ENCODE measurements around the gene FRMPD4.

FRMPD4 gene

DNA sequence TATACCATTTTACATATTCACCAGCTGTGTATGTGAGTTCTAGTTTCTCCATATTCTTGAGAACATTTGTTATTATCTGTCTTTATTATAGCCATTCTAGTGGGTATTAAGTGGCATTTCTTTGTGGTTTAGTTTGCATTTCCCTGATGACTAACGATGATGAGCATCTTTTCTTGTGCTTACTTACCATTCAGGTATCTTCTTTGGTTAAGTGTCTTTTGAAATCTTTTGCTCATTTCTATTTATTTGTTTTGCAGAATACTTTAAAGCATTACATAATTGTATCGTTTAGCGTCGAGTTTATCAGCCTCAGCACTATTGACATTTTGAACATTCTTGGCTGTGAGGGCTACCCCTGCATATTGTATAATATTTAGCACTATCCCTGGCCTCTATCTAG lies 85.4 kb downstream of the FRMPD4 start:
- no peak for DNase-seq

DNA sequence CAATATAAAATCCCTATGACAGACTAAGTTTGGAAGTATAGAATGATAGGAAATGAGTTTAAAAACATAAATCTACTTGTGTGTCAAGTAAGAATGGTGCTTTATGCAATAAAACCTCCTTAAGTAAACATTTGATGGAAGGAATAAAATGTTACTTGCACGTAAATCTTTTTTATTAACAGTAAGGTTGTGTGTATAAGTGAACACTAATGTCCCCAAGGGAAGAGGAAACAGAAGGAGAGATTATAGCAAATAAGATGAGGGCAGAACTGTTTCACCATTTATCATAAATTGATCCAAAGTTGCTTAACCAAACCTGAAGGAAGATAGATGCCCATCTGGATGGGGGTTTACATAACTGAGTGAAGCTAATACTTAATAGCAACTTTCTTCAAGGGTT lies 86.8 kb downstream of the FRMPD4 start:
- DNase-seq: no peak

DNA sequence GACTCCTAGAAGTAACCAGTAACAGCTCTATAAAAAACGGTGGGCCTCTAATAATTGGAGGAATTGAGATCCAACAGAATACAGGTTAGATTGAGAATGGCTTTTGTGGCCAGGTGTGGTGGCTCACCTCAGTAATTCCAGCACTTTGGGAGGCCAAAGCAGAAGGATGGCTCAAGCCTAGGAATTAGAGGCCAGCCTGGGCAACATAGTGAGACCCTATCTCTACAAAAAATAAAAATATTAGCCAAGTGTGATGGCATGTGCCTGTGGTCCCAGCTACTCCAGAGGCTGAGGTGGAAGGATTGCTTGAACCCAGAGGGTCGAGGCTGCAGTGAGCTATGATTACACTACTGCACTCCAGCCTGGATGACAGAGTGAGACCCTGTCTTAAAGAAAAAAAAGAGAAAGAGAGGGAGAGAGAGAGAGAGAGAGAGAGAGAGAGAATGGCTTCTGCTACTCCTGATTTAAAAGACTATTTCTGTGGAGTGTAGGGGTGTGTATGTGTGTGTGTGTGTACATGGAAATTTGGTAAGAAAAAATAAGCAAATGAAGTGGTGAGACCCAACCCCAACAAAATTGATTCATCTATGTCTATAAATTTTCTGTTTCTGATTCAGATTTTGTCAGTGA lies 89.3 kb downstream of the FRMPD4 start:
- no peak for DNase-seq

GRCh38 chrX:12228862-12229261 lies 90.6 kb downstream of the FRMPD4 start:
- no peak for DNase-seq

DNA sequence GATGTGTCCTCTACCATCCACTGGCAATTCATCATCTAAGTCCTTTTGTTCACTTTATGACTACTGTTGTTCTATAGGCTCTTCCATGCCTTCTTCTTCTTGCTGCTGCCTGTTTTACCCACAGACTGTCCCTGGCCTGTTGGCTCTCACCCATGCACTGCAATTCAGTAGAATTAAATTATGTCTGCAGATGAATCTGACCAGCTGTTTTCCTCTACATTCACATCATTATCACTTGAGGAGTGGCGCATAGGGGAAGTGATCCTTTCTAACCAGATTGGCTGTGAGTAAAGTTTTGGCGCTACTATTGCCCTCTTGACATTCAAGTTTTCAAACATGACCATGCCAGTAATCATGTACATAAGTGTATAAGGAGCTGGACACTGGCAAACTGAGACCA lies 91.7 kb downstream of the FRMPD4 start:
- DNase-seq: no peak

GRCh38 chrX:12234534-12235329 lies 96.5 kb downstream of the FRMPD4 start:
- no peak for DNase-seq

GRCh38 chrX:12236156-12236555 lies 97.9 kb downstream of the FRMPD4 start:
- no peak for DNase-seq

- DNase-seq: no peak
These were observed 98.9 kb downstream of the FRMPD4 start for GRCh38 chrX:12237131-12237530.

- no peak for DNase-seq
These were observed 99.5 kb downstream of the FRMPD4 start for GRCh38 chrX:12237771-12238170.

DNA sequence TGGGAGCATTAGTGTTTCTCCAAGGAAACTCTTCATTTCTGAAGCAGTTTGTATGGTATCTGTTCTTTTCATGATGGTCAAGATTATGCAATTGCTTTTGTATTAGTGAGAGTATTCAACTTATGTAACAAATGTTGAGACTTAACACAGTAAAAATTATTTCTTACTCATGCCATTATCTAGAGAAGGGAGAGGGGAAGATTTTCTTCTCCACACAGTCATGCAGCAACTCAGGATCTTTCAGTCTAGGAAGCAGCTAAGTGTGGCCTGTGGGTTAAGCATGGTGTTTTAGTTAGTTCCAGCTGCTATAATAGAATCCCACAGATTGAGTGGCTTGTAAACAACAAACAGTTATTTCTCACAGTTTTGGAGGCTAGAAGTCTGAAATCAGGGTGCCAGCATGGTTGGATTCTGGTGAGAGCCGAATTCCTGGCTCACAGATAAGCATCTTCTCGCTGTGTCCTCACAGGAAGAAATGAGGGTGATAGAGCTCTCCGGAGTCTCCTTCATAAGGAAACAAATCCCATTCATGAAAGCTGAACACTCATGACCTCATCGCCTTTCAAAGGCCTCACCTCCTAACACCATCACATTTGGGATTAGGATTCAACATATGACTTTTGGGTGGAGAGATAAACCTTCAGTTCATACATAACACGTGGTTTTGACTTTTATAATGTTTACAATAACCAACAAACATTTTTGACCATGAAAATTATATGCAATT lies 101.2 kb downstream of the FRMPD4 start:
- no peak for DNase-seq

GRCh38 chrX:12240491-12240890 lies 102.2 kb downstream of the FRMPD4 start:
- DNase-seq: no peak

DNA sequence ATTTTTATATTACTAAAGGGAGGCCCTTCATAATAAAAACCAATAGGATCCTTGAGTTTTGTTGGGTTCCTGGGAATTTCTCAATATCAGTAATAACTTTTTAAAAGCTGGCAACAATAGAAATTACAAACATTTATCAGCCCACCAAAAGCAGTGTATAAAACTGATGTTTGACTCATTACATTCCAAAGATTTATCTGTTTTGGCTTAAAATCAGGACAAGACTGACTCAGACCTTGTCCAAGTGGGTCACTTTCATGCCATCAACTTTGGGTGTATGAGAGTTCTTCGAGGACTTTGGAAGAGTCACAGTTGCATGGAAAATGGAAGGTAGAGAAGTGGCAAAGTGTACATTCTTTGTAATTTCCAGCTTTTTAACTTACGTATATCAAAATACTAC lies 102.8 kb downstream of the FRMPD4 start:
- no peak for DNase-seq

- no peak for DNase-seq
These were observed 107.7 kb downstream of the FRMPD4 start for GRCh38 chrX:12245650-12246645.

DNA sequence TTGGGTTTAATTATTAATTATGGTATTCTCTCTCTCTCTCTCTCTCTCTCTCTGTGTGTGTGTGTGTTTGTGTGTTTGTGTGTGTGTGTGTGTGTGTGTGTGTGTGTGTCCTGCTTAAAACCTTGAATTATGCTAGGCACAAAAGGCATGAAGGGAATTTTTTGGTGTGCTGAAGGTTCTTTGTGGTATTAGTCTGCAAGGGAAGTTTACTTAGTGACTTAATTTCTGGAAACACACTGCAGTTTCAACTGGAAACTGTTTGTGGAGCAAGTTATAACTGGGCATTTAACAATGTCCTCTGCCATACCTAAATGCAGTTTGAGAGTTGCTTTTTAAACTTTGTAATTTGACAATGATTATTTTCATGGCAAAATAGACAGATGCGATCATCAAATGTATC lies 111.7 kb downstream of the FRMPD4 start:
- DNase-seq: no peak

DNA sequence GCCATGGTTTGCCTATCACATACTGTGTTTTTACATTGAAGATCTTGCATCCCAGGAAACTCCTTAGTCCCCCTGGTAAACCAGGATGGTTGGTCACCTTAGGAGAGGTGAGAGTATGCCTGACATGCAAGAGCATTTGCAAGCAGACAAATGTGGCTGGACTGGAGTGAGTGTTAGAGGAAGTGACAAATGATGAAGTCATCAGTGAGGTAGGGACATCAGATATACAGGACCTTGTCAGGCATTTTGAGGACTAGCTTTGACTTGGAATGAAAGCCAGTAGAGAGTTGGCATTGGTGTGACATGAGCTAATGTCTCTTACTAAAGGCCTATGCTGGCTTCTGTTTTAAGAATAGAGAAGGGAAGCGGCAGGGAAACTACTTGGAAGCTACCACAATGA lies 124.9 kb downstream of the FRMPD4 start:
- DNase-seq: no peak

DNA sequence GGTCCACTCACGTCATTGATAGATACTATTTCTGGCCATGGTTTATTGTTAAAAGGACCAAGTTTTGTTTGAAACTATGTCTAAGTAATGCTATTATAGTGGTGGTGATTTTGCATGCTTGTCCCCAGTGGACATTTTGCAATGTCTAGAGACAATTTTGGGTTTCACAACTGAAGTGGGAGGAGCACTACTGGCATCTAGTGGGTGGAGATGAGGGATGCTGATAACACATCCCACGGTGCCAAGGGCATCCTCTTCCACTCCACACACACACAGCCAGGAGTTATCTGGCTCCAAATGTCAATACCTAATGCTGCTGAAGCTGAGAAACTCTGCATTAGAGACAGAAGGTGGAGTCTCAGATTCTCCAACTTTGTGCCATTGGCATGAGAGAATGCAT lies 131.2 kb downstream of the FRMPD4 start:
- no peak for DNase-seq

- no peak for DNase-seq
These were observed 139.9 kb downstream of the FRMPD4 start for GRCh38 chrX:12278151-12278550.

- no peak for DNase-seq
These were observed 144.7 kb downstream of the FRMPD4 start for GRCh38 chrX:12282991-12283390.

DNA sequence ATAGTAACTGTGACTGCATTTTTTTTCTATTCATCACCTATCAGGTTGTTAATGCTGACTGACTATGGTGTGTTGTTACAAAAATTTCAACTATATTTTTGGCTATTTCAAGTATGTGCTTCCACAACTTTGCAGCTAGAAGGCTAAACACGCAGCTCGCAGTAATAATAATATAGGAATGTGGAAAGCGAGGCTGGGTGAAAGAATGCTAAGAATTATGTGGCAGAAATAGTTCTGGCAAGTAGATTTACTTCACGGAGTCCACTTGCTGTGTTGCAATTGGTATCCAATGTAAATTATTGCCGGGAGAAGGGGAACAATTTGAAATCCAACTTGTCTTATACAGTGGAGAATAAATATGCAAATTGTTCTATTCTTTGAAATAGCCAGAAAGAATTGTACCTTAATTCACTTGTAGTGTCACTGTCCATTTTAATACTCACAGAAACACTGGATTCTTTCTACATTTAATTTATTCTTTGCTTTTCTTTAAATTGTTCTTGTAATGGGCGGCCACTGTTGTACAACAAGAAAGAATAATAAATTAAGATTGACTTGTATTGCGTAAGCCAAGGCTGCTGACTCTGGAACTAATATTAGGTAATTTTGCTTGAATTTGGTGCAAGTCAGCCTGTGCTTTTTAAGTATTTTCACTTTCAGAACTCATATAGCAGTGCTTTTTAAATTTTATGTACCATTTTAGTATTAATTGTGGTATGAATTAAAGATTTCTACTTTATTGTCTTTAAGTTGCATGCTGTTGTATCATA lies 154.9 kb downstream of the FRMPD4 start:
- DNase-seq: no peak

DNA sequence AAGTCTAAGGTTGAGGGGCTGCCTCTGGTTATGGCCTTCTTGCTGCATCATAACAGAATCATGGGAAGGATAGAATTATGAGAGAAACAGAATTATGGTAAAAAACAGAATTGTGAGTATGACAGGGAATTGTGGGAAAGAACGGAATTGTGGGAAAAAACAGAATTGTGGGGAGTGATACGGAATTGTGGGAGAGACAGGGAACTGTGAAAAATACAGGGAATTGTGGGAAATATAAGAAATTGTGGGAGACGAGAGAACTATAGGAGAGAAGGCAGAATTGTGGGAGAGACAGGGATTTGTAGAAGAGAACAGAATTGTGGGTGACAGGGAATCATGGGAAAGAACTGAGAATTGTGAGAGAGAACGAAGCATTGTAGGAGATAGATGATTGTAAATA lies 159.1 kb downstream of the FRMPD4 start:
- no peak for DNase-seq

GRCh38 chrX:12301288-12301687 lies 163.0 kb downstream of the FRMPD4 start:
- no peak for DNase-seq

DNA sequence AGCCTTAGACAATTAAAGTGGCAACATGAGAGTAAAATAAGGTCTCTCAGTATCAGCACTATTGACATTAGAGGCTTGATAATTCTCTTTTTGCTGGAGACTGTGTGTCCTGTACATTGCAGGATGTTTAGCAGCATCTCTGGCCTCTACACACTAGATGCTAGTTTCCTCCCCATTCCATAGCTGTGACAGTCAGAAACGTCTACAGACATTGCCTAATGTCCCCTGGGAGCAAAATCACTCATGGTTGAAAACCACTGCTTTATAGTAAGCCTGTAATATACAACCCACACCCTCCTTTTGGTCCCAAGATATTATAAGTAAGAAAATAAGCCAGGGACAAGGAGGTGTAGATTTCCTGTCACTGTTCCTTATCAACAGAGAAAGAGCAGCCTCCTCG lies 166.0 kb downstream of the FRMPD4 start:
- DNase-seq: no peak

Data from hematopoietic multipotent progenitor cell treated with erythropoietin and hydrocortisone succinate and interleukin-3 and kit ligand, for 8 days (in vitro differentiated cells).